GM19099 (cell line): ENCODE results near the gene FITM1.

Experiments
- POLR2A ChIP-seq: IDR thresholded peaks from 3 replicates; pipeline ENCODE4 v1.6.1; 2011; ENCODE audit warnings: low read depth; ENCODE audit not compliant: insufficient read length; ENCODE audit errors: extremely low read depth

FITM1 gene

GRCh38 chr14:24130380-24130716 is at the start of gene FITM1:
Gene FITM1, plus strand, starts transcription at chr14:24130659. Its CDS starts 905 bp downstream, at chr14:24131564.
- TF ChIP-seq POLR2A, result no peak

- TF ChIP-seq POLR2A, result peak; percentile 78
These were observed 49.3 kb upstream of the FITM1 start for GRCh38 chr14:24080888-24081738.

- TF ChIP-seq POLR2A, result no peak
These were observed 48.7 kb upstream of the FITM1 start for GRCh38 chr14:24081739-24082211.

- TF ChIP-seq POLR2A, result no peak
These were observed 47.9 kb upstream of the FITM1 start for GRCh38 chr14:24082411-24083080.

- no peak for TF ChIP-seq POLR2A
These were observed 47.0 kb upstream of the FITM1 start for GRCh38 chr14:24083462-24083861.

GRCh38 chr14:24084440-24084839 is 46.0 kb upstream of the FITM1 start:
- no peak for TF ChIP-seq POLR2A

GRCh38 chr14:24085215-24085614 is 45.2 kb upstream of the FITM1 start:
- TF ChIP-seq POLR2A, result no peak

- no peak for TF ChIP-seq POLR2A
These were observed 44.1 kb upstream of the FITM1 start for GRCh38 chr14:24086193-24086955.

- TF ChIP-seq POLR2A, result no peak
These were observed 43.5 kb upstream of the FITM1 start for GRCh38 chr14:24087004-24087403.

- TF ChIP-seq POLR2A, result no peak
These were observed 42.4 kb upstream of the FITM1 start for GRCh38 chr14:24088095-24088494.

- no peak for TF ChIP-seq POLR2A
These were observed 40.6 kb upstream of the FITM1 start for GRCh38 chr14:24089890-24090289.

GRCh38 chr14:24092110-24092504 is 38.4 kb upstream of the FITM1 start:
- TF ChIP-seq POLR2A, result no peak

GRCh38 chr14:24092505-24093206 is 37.8 kb upstream of the FITM1 start:
- TF ChIP-seq POLR2A, result no peak

GRCh38 chr14:24093207-24093900 is 37.1 kb upstream of the FITM1 start:
- TF ChIP-seq POLR2A, result no peak
